C4-2B (cell line): ENCODE data around the gene PIGQ.

Experiments
- ZFX ChIP-seq: fragments of 450-650 bp; IDR thresholded peaks from 2 replicates; pipeline ENCODE4 v1.6.1; 2017
- TF ChIP-seq, protein P1 (sequence below): fragments of 450-650 bp; conservative IDR thresholded peaks from 2 replicates; pipeline ENCODE4 v1.5.1; 2017; ENCODE audit warnings: mild to moderate bottlenecking

DNA sequence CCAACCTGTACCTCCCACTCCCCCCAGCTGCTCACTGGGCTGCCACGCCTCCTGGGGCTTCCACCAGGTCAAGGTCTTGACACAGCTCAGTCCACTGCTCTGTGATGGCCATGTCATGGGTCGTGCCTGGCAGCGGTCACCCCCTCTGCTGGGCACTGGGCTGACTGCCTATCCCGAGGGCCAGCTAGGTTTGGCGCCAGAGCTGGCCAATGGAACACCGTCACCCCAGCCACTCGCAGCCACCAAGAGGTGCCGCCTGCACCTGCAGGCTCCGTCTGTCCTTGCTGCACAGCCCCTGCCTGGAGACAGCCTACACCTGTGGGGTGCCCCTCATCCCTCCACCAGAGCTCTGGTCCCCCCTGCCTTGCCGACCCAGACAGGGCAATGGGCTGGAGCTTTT is 15.6 kb downstream of the PIGQ start:
- TF ChIP-seq, protein P1, sequence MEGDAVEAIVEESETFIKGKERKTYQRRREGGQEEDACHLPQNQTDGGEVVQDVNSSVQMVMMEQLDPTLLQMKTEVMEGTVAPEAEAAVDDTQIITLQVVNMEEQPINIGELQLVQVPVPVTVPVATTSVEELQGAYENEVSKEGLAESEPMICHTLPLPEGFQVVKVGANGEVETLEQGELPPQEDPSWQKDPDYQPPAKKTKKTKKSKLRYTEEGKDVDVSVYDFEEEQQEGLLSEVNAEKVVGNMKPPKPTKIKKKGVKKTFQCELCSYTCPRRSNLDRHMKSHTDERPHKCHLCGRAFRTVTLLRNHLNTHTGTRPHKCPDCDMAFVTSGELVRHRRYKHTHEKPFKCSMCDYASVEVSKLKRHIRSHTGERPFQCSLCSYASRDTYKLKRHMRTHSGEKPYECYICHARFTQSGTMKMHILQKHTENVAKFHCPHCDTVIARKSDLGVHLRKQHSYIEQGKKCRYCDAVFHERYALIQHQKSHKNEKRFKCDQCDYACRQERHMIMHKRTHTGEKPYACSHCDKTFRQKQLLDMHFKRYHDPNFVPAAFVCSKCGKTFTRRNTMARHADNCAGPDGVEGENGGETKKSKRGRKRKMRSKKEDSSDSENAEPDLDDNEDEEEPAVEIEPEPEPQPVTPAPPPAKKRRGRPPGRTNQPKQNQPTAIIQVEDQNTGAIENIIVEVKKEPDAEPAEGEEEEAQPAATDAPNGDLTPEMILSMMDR, result no peak; the same call in 1 of the 2 replicates
- TF ChIP-seq ZFX, result no peak
